GM18909 (cell line): ENCODE measurements around the gene PSMB7.

ENCODE experiments used
- ATAC-seq: cut with Tn5 transposase; IDR thresholded peaks from one replicate; pipeline ENCODE4 v1.9.1; 2021; ENCODE audit warnings: mild to moderate bottlenecking; ENCODE audit not compliant: unreplicated experiment, poor library complexity

The PSMB7 gene

DNA sequence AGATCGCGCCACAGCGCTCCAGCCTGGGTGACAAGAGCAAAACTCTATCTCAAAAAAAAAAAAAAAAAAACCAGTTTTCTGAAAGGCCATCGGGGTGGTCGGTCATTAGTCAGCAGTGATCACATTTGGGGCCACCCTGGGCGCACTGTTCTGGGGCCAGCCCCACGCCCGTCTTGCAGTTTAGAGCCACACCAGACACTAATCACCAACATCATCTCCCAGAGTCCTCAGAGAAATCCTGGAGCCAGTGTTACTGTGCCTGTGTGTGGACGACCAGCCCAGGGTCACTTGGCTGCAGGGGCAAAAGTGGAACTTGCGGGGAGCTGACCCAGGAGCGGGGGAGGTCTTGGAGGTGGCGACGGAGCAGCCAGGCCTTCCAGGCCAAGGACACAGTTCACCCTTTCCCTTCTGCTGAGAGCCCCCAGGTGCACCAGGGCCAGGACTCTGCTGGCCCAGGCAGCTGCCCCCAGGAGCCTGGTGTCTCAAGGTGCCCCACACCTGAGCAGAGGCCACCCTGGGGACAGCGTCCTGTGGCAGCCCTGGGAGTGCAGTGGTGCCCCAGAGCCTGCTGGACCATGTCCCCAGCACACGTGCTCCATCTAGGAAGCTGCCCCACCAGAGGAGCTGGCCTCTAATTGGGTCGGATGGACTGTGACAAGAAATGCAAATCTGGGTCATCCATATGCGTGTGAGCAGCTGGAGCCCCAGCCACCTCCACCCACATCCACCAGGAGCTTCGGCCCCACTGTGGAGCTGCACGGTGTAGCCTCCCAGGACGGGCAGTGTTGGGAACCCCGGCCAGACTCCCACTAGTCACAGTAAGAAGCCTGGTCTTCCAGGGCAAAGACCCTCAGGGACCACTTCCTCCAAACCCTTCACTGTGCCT, 106.4 kb downstream of the PSMB7 start:
- no peak for ATAC-seq

DNA sequence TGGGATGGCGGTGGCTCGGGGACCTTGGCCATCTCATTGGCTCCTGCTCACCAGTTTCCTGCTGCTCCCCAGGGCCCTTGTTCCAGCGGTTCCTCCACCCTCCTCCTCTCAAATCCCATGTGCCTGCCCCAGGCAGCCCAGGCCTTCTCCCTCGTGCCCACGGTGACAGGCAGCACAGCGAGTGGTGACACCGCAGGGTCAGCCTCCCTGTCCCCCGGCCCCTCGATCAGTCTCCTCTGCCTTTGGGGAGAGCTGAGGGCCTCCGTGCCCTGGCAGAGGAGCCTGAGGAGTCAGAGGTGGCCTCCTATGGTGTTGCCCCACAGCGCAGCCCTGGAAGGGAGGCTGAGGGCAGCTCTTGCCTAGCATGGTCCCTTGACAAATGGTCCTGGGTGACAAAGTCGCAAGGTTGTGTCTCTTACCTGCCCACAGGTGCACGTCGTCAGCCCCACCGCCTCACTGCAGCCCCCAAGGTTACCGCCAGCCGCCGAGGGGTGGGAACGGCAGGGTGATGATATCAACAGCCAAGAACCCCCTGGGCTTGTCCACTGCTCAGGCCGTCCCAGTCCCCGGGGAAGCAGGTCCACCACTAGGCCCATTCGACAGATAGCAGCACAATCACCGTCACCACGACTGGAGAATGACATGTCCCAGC, 107.7 kb downstream of the PSMB7 start:
- ATAC-seq, result no peak

DNA sequence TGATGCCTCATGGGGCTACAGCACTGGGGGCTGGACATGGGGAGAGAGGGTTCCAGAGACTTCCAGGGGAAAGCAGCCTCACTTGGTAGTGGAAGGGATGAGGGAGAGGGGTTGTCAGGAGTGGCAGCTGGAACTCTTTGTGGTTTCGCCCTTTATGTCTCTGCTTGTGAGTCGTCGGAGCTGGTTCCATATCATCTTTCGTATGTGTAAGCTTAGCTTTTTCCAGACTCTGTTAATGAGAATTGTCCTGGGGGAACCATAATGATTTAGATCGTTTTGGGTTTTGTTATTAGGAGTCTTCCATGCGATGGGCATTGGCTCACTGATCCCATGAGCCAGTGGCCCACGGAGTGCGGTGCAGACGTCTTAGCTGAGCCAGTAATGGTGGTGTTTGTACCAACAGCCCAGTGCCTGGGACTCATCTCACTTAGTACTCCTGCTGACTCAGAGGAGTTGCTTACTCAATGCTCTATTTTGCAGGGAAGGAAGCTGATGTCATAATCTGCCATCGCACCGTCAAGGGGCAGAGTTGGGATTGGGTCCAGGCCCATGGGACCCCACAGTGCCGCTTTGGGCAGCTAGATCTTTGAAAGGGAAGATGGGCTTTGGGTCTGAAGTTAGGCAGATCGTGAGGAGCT, 109.0 kb downstream of the PSMB7 start:
- no peak for ATAC-seq

DNA sequence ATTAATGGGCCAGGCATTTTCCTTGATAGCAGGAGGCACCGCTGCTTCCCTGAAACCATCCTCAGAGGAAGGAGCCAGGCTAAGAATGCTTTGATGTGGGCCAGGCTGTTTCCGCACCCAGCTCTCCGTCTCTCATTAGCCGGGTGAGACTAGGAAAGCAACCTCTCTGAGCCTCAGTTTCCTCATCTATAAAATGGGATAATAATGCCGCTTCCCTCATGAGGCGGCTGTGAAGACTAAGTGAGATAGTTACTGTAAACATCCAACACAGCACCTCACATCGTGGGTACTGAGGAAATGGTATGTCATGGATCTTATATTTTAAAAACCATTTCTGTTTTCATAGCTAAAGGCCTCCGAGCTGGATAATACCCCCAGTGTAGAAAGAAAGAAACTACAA, 111.0 kb downstream of the PSMB7 start:
- ATAC-seq, result no peak

DNA sequence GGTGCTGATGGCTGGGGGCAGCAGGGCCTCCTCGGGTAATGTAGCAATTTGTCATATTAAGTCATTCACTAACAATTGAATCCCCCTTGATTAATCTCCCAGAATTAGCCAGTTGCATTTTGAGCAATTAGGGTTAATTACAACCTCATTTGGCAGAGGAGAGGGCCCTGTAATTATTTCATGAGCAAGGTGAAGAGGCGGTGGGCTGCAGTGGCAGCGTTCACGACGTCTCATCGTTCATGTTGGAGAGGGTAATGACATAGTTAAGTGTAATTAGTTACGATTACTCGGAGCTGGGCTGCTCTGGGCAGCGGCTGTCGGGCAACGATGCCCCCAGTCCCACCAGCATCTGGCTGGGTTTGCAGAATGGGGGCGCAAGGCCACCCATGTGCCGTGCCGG, 111.5 kb downstream of the PSMB7 start:
- no peak for ATAC-seq
